Adipocyte (in vitro differentiated cells): ENCODE data around the gene RBL2.
"Not testable (repeated sequence)": the region's sequence is repeated elsewhere in the genome, so short reads cannot be mapped to it uniquely, and the experiment has no call there.

Experiments used
- DNase-seq: peaks from one replicate; pipeline ENCODE4 v3.0.0-alpha.2; 2015; ENCODE audit warnings: low read depth
- H3K27me3 ChIP-seq: replicated peaks from 2 replicates; pipeline ENCODE4 v1.7.0; 2013; ENCODE audit warnings: mild to moderate bottlenecking, low read length, moderate library complexity; ENCODE audit not compliant: control insufficient read depth, insufficient read depth
- H3K36me3 ChIP-seq: 2 replicates; pipeline ENCODE4 v1.7.0; 2013; ENCODE audit warnings: low read length, mild to moderate bottlenecking, moderate library complexity; ENCODE audit not compliant: control insufficient read depth, insufficient read depth, severe bottlenecking
- H3K4me1 ChIP-seq: 2 replicates; pipeline ENCODE4 v1.7.0; 2013; ENCODE audit warnings: mild to moderate bottlenecking, low read length, moderate library complexity; ENCODE audit not compliant: control insufficient read depth, insufficient read depth
- H3K4me3 ChIP-seq: 2 replicates; pipeline ENCODE4 v1.7.0; 2013; ENCODE audit warnings: mild to moderate bottlenecking, low read length, moderate library complexity
- H3K9ac ChIP-seq: 2 replicates; pipeline ENCODE4 v1.7.0; 2013; ENCODE audit warnings: mild to moderate bottlenecking, low read length, moderate library complexity
- H3K9me3 ChIP-seq: 2 replicates; pipeline ENCODE4 v1.7.0; 2013; ENCODE audit warnings: mild to moderate bottlenecking, low read length, moderate library complexity; ENCODE audit not compliant: control insufficient read depth

The RBL2 gene

GRCh38 chr16:53434377-53435065 is at the start of gene RBL2:
TSS of gene RBL2 (plus strand) at chr16:53434471. CDS start at chr16:53434557, 86 bp downstream.
- Histone ChIP-seq H3K9me3 (no peaks in the 10 kb centered on the region), H3K9ac (peak within 1 kb of the TSS; percentile 98), H3K4me3 (peak within 1 kb of the TSS; percentile 99), H3K4me1 (peaks cover 26% of the 10 kb centered on the region), H3K27me3 (no peaks in the 10 kb centered on the region), H3K36me3 (no peaks in the 10 kb centered on the region)
- DNase-seq: peak; percentile 91

- not testable (repeated sequence) for H3K9ac ChIP-seq, DNase-seq, H3K36me3 ChIP-seq, H3K4me1 ChIP-seq, H3K27me3 ChIP-seq, H3K9me3 ChIP-seq, H3K4me3 ChIP-seq
Observed at GRCh38 chr16:53384610-53385009, 49.7 kb upstream of the RBL2 start.

- DNase-seq: peak; percentile 44
- no peaks in the 10 kb centered on the region for H3K27me3 ChIP-seq
- H3K4me1 ChIP-seq: no peaks in the 10 kb centered on the region
Observed at GRCh38 chr16:53404959-53405358, 29.3 kb upstream of the RBL2 start.

GRCh38 chr16:53412549-53412948 is 21.7 kb upstream of the RBL2 start:
- Histone ChIP-seq H3K9ac (no peak overlapping the region), H3K9me3 (no peaks in the 10 kb centered on the region), H3K36me3 (no peaks in the 10 kb centered on the region), H3K4me3 (no peak overlapping the region), H3K4me1 (peaks cover 8% of the 10 kb centered on the region), H3K27me3 (no peaks in the 10 kb centered on the region)
- no peak for DNase-seq

More at GRCh38 chr16:53404959-53405358, 29.3 kb upstream of the RBL2 start:
- Histone ChIP-seq H3K4me3 (no peak overlapping the region), H3K9ac (no peak overlapping the region), H3K36me3 (no peaks in the 10 kb centered on the region), H3K9me3 (no peaks in the 10 kb centered on the region)

GRCh38 chr16:53413864-53414263 is 20.4 kb upstream of the RBL2 start:
- DNase-seq: no peak
- Histone ChIP-seq H3K36me3 (no peaks in the 10 kb centered on the region), H3K4me1 (peaks cover 10% of the 10 kb centered on the region), H3K9ac (no peak overlapping the region), H3K4me3 (no peak overlapping the region), H3K27me3 (no peaks in the 10 kb centered on the region), H3K9me3 (no peaks in the 10 kb centered on the region)

- Histone ChIP-seq H3K4me1 (peaks cover 10% of the 10 kb centered on the region), H3K4me3 (no peak overlapping the region), H3K36me3 (no peaks in the 10 kb centered on the region), H3K27me3 (no peaks in the 10 kb centered on the region), H3K9me3 (no peaks in the 10 kb centered on the region), H3K9ac (no peak overlapping the region)
- no peak for DNase-seq
Observed at GRCh38 chr16:53414381-53414780, 19.9 kb upstream of the RBL2 start.

- no peak overlapping the region for H3K9ac ChIP-seq
- no peaks in the 10 kb centered on the region for H3K27me3 ChIP-seq
- H3K4me1 ChIP-seq: peaks cover 10% of the 10 kb centered on the region
- H3K4me3 ChIP-seq: no peak overlapping the region
- DNase-seq: no peak
- no peaks in the 10 kb centered on the region for H3K9me3 ChIP-seq
- no peaks in the 10 kb centered on the region for H3K36me3 ChIP-seq
Observed at GRCh38 chr16:53415504-53415903, 18.8 kb upstream of the RBL2 start.

- no peaks in the 10 kb centered on the region for H3K9me3 ChIP-seq
- H3K4me1 ChIP-seq: peaks cover 10% of the 10 kb centered on the region
- peak overlapping the region; percentile 52 for H3K9ac ChIP-seq
- peak; percentile 76 for DNase-seq
- no peaks in the 10 kb centered on the region for H3K27me3 ChIP-seq
- no peaks in the 10 kb centered on the region for H3K36me3 ChIP-seq
- H3K4me3 ChIP-seq: peak overlapping the region; percentile 61
Observed at GRCh38 chr16:53417011-53417410, 17.3 kb upstream of the RBL2 start.

- no peak overlapping the region for H3K4me3 ChIP-seq
Observed at GRCh38 chr16:53417976-53418375, 16.3 kb upstream of the RBL2 start.

GRCh38 chr16:53419383-53419709 is 14.9 kb upstream of the RBL2 start:
- peaks cover 10% of the 10 kb centered on the region for H3K4me1 ChIP-seq
- H3K27me3 ChIP-seq, H3K9ac ChIP-seq, H3K9me3 ChIP-seq, H3K4me3 ChIP-seq, H3K36me3 ChIP-seq, DNase-seq: not testable (repeated sequence)

More at GRCh38 chr16:53417976-53418375, 16.3 kb upstream of the RBL2 start:
- Histone ChIP-seq H3K27me3 (no peaks in the 10 kb centered on the region), H3K4me1 (peaks cover 10% of the 10 kb centered on the region), H3K9ac (no peak overlapping the region), H3K9me3 (no peaks in the 10 kb centered on the region), H3K36me3 (no peaks in the 10 kb centered on the region)
- no peak for DNase-seq

GRCh38 chr16:53421248-53421647 is 13.0 kb upstream of the RBL2 start:
- peaks cover 5% of the 10 kb centered on the region for H3K9me3 ChIP-seq
- no peaks in the 10 kb centered on the region for H3K36me3 ChIP-seq
- H3K9ac ChIP-seq: no peak overlapping the region
- no peaks in the 10 kb centered on the region for H3K27me3 ChIP-seq
- DNase-seq: no peak
- peaks cover 10% of the 10 kb centered on the region for H3K4me1 ChIP-seq
- H3K4me3 ChIP-seq: no peak overlapping the region

GRCh38 chr16:53423968-53424367 is 10.3 kb upstream of the RBL2 start:
- H3K27me3 ChIP-seq, DNase-seq, H3K9ac ChIP-seq, H3K9me3 ChIP-seq, H3K4me1 ChIP-seq, H3K36me3 ChIP-seq, H3K4me3 ChIP-seq: not testable (repeated sequence)
